ENCODE measurements around the gene NEUROD6. TPM values are rescaled to one million over a fixed set of nuclear protein-coding genes. Genes with fewer than 3 reads are reported as not detected.

NEUROD6 gene
- total RNA-seq, 1 donor from 2014 or later, result not detected

DNA sequence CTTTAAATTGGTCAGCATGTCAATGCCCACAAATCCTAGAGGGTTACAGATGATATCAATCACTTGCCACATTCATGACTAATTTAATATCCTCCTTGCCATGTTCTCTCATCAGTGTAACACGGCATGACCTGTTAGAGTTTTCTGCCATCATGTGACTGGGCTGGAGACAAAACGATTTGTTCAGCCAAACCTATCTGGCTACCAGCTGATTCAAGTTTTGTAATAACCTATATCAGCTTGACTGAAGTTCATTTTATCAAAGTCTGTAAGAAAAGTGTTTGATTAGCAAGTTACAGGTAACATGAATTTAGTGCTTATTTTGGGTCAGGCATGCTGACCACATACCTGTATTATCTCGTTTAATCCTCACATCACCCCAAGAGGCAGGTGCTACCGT is 25.7 kb downstream of the NEUROD6 start:
- Histone ChIP-seq H3K4me1 (ENCODE audit: control insufficient read depth in 3 of 3, insufficient read depth in 3 of 3, low read length in 3 of 3) (peaks cover 0 to 3% (median 0%) of the 10 kb centered on the region in 3 donors), H3K36me3 (ENCODE audit: control insufficient read depth in 3 of 3, insufficient read depth in 3 of 3, low read length in 3 of 3) (no peaks in the 10 kb centered on the region), H3K9ac (ENCODE audit: low read depth in 1 of 3, low read length in 3 of 3) (no peak overlapping the region), H3K9me3 (ENCODE audit: control insufficient read depth in 3 of 3, low read length in 3 of 3) (peaks cover 0 to 3% (median 0%) of the 10 kb centered on the region in 3 donors), H3K27ac (ENCODE audit: low read depth, low read length) (no peak overlapping the region), H3K4me3 (ENCODE audit: low read length in 3 of 3) (no peak overlapping the region), H3K27me3 (ENCODE audit: control insufficient read depth in 3 of 3, insufficient read depth in 3 of 3, low read length in 3 of 3) (no peaks in the 10 kb centered on the region)

- Histone ChIP-seq H3K4me3 (ENCODE audit: low read length in 3 of 3) (no peak overlapping the region), H3K27me3 (ENCODE audit: control insufficient read depth in 3 of 3, insufficient read depth in 3 of 3, low read length in 3 of 3) (no peaks in the 10 kb centered on the region), H3K27ac (ENCODE audit: low read depth, low read length) (no peak overlapping the region), H3K36me3 (ENCODE audit: control insufficient read depth in 3 of 3, insufficient read depth in 3 of 3, low read length in 3 of 3) (no peaks in the 10 kb centered on the region), H3K4me1 (ENCODE audit: control insufficient read depth in 3 of 3, insufficient read depth in 3 of 3, low read length in 3 of 3) (peaks cover 0 to 3% (median 0%) of the 10 kb centered on the region in 3 donors), H3K9ac (ENCODE audit: low read depth in 1 of 3, low read length in 3 of 3) (no peak overlapping the region), H3K9me3 (ENCODE audit: control insufficient read depth in 3 of 3, low read length in 3 of 3) (no peaks in the 10 kb centered on the region)
Observed at GRCh38 chr7:31312889-31313288, 27.6 kb downstream of the NEUROD6 start.

GRCh38 chr7:31311552-31311951 is 29.0 kb downstream of the NEUROD6 start:
- no peak overlapping the region for H3K9ac ChIP-seq (ENCODE audit: low read depth in 1 of 3, low read length in 3 of 3)
- no peaks in the 10 kb centered on the region for H3K9me3 ChIP-seq (ENCODE audit: control insufficient read depth in 3 of 3, low read length in 3 of 3)
- H3K27ac ChIP-seq (ENCODE audit: low read depth, low read length), result no peak overlapping the region
- H3K36me3 ChIP-seq (ENCODE audit: control insufficient read depth in 3 of 3, insufficient read depth in 3 of 3, low read length in 3 of 3), result no peaks in the 10 kb centered on the region
- no peaks in the 10 kb centered on the region for H3K27me3 ChIP-seq (ENCODE audit: control insufficient read depth in 3 of 3, insufficient read depth in 3 of 3, low read length in 3 of 3)
- peaks cover 0 to 3% (median 0%) of the 10 kb centered on the region in 3 donors for H3K4me1 ChIP-seq (ENCODE audit: control insufficient read depth in 3 of 3, insufficient read depth in 3 of 3, low read length in 3 of 3)
- no peak overlapping the region for H3K4me3 ChIP-seq (ENCODE audit: low read length in 3 of 3)

GRCh38 chr7:31310321-31310935 is 30.1 kb downstream of the NEUROD6 start:
- Histone ChIP-seq H3K4me1 (ENCODE audit: control insufficient read depth in 3 of 3, insufficient read depth in 3 of 3, low read length in 3 of 3) (peaks cover 0 to 3% (median 0%) of the 10 kb centered on the region in 3 donors), H3K27me3 (ENCODE audit: control insufficient read depth in 3 of 3, insufficient read depth in 3 of 3, low read length in 3 of 3) (no peaks in the 10 kb centered on the region), H3K27ac (ENCODE audit: low read depth, low read length) (no peak overlapping the region), H3K9me3 (ENCODE audit: control insufficient read depth in 3 of 3, low read length in 3 of 3) (no peaks in the 10 kb centered on the region), H3K9ac (ENCODE audit: low read depth in 1 of 3, low read length in 3 of 3) (no peak overlapping the region), H3K4me3 (ENCODE audit: low read length in 3 of 3) (no peak overlapping the region), H3K36me3 (ENCODE audit: control insufficient read depth in 3 of 3, insufficient read depth in 3 of 3, low read length in 3 of 3) (no peaks in the 10 kb centered on the region)

DNA sequence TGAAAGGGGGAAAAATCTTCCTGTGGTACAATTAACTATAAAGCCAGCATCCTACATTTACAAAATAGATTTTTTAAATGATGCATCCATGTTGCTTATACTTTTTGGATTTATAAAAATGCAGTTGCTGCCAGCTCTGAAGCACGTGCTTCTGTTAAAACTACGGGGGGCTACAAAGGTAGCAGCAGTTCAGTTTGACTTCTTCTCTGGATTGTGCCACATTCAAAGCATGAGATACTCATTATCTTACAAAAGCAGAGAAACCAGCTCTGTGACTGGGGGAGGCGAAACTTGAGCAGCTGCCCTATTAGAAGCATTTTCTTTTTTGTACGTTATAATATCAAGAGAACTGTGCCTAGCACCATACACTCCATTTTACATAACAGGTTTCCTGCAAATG is 31.1 kb downstream of the NEUROD6 start:
- H3K27ac ChIP-seq (ENCODE audit: low read depth, low read length), result no peak overlapping the region
- H3K4me3 ChIP-seq (ENCODE audit: low read length in 3 of 3), result no peak overlapping the region
- no peak overlapping the region for H3K9ac ChIP-seq (ENCODE audit: low read depth in 1 of 3, low read length in 3 of 3)
- H3K36me3 ChIP-seq (ENCODE audit: control insufficient read depth in 3 of 3, insufficient read depth in 3 of 3, low read length in 3 of 3), result no peaks in the 10 kb centered on the region
- H3K9me3 ChIP-seq (ENCODE audit: control insufficient read depth in 3 of 3, low read length in 3 of 3), result no peaks in the 10 kb centered on the region
- H3K27me3 ChIP-seq (ENCODE audit: control insufficient read depth in 3 of 3, insufficient read depth in 3 of 3, low read length in 3 of 3), result no peaks in the 10 kb centered on the region
- peaks cover 0 to 3% (median 0%) of the 10 kb centered on the region in 3 donors for H3K4me1 ChIP-seq (ENCODE audit: control insufficient read depth in 3 of 3, insufficient read depth in 3 of 3, low read length in 3 of 3)

GRCh38 chr7:31308652-31309051 is 31.9 kb downstream of the NEUROD6 start:
- no peaks in the 10 kb centered on the region for H3K36me3 ChIP-seq (ENCODE audit: control insufficient read depth in 3 of 3, insufficient read depth in 3 of 3, low read length in 3 of 3)
- H3K4me1 ChIP-seq (ENCODE audit: control insufficient read depth in 3 of 3, insufficient read depth in 3 of 3, low read length in 3 of 3), result peaks cover 0 to 3% (median 0%) of the 10 kb centered on the region in 3 donors
- no peak overlapping the region for H3K27ac ChIP-seq (ENCODE audit: low read depth, low read length)
- H3K9ac ChIP-seq (ENCODE audit: low read depth in 1 of 3, low read length in 3 of 3), result no peak overlapping the region
- H3K27me3 ChIP-seq (ENCODE audit: control insufficient read depth in 3 of 3, insufficient read depth in 3 of 3, low read length in 3 of 3), result no peaks in the 10 kb centered on the region
- H3K9me3 ChIP-seq (ENCODE audit: control insufficient read depth in 3 of 3, low read length in 3 of 3), result no peaks in the 10 kb centered on the region
- no peak overlapping the region for H3K4me3 ChIP-seq (ENCODE audit: low read length in 3 of 3)

GRCh38 chr7:31307972-31308371 is 32.6 kb downstream of the NEUROD6 start:
- H3K9me3 ChIP-seq (ENCODE audit: control insufficient read depth in 3 of 3, low read length in 3 of 3), result no peaks in the 10 kb centered on the region
- H3K9ac ChIP-seq (ENCODE audit: low read depth in 1 of 3, low read length in 3 of 3), result no peak overlapping the region
- H3K4me1 ChIP-seq (ENCODE audit: control insufficient read depth in 3 of 3, insufficient read depth in 3 of 3, low read length in 3 of 3), result peaks cover 0 to 3% (median 0%) of the 10 kb centered on the region in 3 donors
- H3K27me3 ChIP-seq (ENCODE audit: control insufficient read depth in 3 of 3, insufficient read depth in 3 of 3, low read length in 3 of 3), result no peaks in the 10 kb centered on the region
- no peak overlapping the region for H3K27ac ChIP-seq (ENCODE audit: low read depth, low read length)
- H3K4me3 ChIP-seq (ENCODE audit: low read length in 3 of 3), result no peak overlapping the region
- H3K36me3 ChIP-seq (ENCODE audit: control insufficient read depth in 3 of 3, insufficient read depth in 3 of 3, low read length in 3 of 3), result no peaks in the 10 kb centered on the region

DNA sequence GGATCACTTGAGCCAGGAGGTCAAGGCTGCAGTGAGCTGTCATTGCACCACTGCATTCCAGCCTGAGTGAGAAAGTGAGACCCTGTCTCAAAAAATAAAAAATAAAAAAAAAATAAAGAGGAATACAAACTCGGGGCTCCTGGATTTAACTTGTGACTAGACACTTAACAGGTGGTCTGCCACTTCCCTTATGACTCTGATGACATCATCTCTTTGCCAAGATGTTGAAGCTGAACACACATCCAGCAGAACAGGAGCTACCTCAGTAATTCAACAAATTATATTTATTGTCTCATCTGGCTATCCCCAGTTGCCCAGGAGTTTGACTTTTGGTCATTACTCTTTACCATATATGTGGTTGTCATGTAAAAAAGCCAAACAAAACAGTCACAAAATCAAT is 35.3 kb downstream of the NEUROD6 start:
- H3K4me1 ChIP-seq (ENCODE audit: control insufficient read depth in 3 of 3, insufficient read depth in 3 of 3, low read length in 3 of 3), result no peaks in the 10 kb centered on the region
- no peaks in the 10 kb centered on the region for H3K36me3 ChIP-seq (ENCODE audit: control insufficient read depth in 3 of 3, insufficient read depth in 3 of 3, low read length in 3 of 3)
- H3K27me3 ChIP-seq (ENCODE audit: control insufficient read depth in 3 of 3, insufficient read depth in 3 of 3, low read length in 3 of 3), result no peaks in the 10 kb centered on the region
- H3K4me3 ChIP-seq (ENCODE audit: low read length in 3 of 3), result no peak overlapping the region
- H3K9me3 ChIP-seq (ENCODE audit: control insufficient read depth in 3 of 3, low read length in 3 of 3), result no peaks in the 10 kb centered on the region
- H3K9ac ChIP-seq (ENCODE audit: low read depth in 1 of 3, low read length in 3 of 3), result no peak overlapping the region
- no peak overlapping the region for H3K27ac ChIP-seq (ENCODE audit: low read depth, low read length)

DNA sequence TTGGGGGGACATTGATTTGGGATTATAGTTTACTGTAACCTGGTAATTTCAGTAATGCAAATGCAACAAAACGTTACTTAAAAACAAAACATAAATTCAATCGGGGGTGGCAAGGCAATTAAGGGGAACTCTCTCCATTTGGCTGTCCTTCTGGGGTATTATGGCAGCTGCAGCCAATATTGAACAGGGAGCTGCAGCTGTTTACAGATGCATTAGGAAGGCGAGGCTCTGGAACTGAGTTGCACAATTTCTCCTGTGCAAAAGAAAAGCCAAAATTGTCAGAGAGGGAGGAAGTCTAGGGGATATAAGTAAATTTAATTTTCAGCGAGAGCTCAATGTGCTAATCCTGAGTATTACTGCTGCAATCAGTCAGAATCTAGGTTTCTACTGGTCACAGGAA is 36.1 kb downstream of the NEUROD6 start:
- H3K4me1 ChIP-seq (ENCODE audit: control insufficient read depth in 3 of 3, insufficient read depth in 3 of 3, low read length in 3 of 3), result no peaks in the 10 kb centered on the region
- no peaks in the 10 kb centered on the region for H3K27me3 ChIP-seq (ENCODE audit: control insufficient read depth in 3 of 3, insufficient read depth in 3 of 3, low read length in 3 of 3)
- H3K36me3 ChIP-seq (ENCODE audit: control insufficient read depth in 3 of 3, insufficient read depth in 3 of 3, low read length in 3 of 3), result no peaks in the 10 kb centered on the region
- H3K4me3 ChIP-seq (ENCODE audit: low read length in 3 of 3), result no peak overlapping the region
- no peaks in the 10 kb centered on the region for H3K9me3 ChIP-seq (ENCODE audit: control insufficient read depth in 3 of 3, low read length in 3 of 3)
- no peak overlapping the region for H3K9ac ChIP-seq (ENCODE audit: low read depth in 1 of 3, low read length in 3 of 3)
- no peak overlapping the region for H3K27ac ChIP-seq (ENCODE audit: low read depth, low read length)

DNA sequence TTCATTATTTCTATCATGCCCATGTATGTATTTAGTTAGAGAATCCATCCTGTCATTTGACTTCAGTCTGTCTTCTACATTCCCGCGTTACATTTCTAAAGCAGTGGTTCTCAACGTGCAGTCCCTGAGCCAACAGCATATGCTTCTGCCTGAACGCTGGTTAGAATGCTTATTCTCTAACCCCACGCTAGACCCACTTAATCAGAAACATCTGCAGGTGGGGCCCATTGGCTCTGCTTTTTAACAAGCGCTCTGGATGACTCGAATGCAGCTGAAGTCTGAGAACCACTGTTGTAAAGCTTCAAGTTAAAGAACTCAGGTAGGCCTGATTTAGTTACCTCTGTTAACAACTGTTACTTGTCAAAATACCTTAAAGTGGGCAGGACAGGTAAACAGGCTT is 38.2 kb downstream of the NEUROD6 start:
- Histone ChIP-seq H3K9me3 (ENCODE audit: control insufficient read depth in 3 of 3, low read length in 3 of 3) (no peaks in the 10 kb centered on the region), H3K27me3 (ENCODE audit: control insufficient read depth in 3 of 3, insufficient read depth in 3 of 3, low read length in 3 of 3) (no peaks in the 10 kb centered on the region), H3K27ac (ENCODE audit: low read depth, low read length) (no peak overlapping the region)

More for the DNA sequence above, 38.2 kb downstream of the NEUROD6 start:
- no peak overlapping the region for H3K9ac ChIP-seq (ENCODE audit: low read depth in 1 of 3, low read length in 3 of 3)
- H3K36me3 ChIP-seq (ENCODE audit: control insufficient read depth in 3 of 3, insufficient read depth in 3 of 3, low read length in 3 of 3), result no peaks in the 10 kb centered on the region
- H3K4me1 ChIP-seq (ENCODE audit: control insufficient read depth in 3 of 3, insufficient read depth in 3 of 3, low read length in 3 of 3), result no peaks in the 10 kb centered on the region
- no peak overlapping the region for H3K4me3 ChIP-seq (ENCODE audit: low read length in 3 of 3)

Measured in skeletal muscle tissue (tissue), 4 donors.